KMS-11 (cell line): ENCODE measurements around the gene CXCL1.
A peak's percentile ranks its signal among the peaks of the same experiment; 100 is the strongest.

Experiments used
- H2AFZ ChIP-seq: fragments of 200-600 bp; sonication (generic); 2 replicates; pipeline ENCODE4 v1.6.1; 2016; ENCODE audit warnings: antibody characterized with exemption, mixed run types, low read depth
- H3K27ac ChIP-seq: fragments of 200-600 bp; sonication (generic); 2 replicates; pipeline ENCODE4 v1.6.1; 2016; ENCODE audit warnings: mild to moderate bottlenecking, mixed run types
- H3K27me3 ChIP-seq: fragments of 200-600 bp; sonication (generic); 2 replicates; pipeline ENCODE4 v1.6.1; 2017; ENCODE audit warnings: mild to moderate bottlenecking, low read depth, mixed run types, moderate library complexity; ENCODE audit not compliant: insufficient read depth
- H3K36me3 ChIP-seq: fragments of 200-600 bp; sonication (generic); 2 replicates; pipeline ENCODE4 v1.6.1; 2017; ENCODE audit warnings: mild to moderate bottlenecking, mixed run types; ENCODE audit not compliant: insufficient read depth
- H3K4me1 ChIP-seq: fragments of 200-600 bp; sonication (generic); 2 replicates; pipeline ENCODE4 v1.6.1; 2016; ENCODE audit warnings: mild to moderate bottlenecking, low read depth, mixed run types; ENCODE audit not compliant: poor library complexity, severe bottlenecking
- H3K4me2 ChIP-seq: fragments of 200-600 bp; sonication (generic); 2 replicates; pipeline ENCODE4 v1.7.0; 2016; ENCODE audit warnings: mild to moderate bottlenecking, mixed run types
- H3K4me3 ChIP-seq: fragments of 200-600 bp; sonication (generic); IDR thresholded peaks from 2 replicates; pipeline ENCODE4 v1.6.1; 2017; ENCODE audit warnings: low read depth, low read length, mixed read lengths; ENCODE audit not compliant: insufficient read depth
- H3K79me2 ChIP-seq: fragments of 200-600 bp; sonication (generic); 2 replicates; pipeline ENCODE4 v1.6.1; 2016; ENCODE audit warnings: low read depth, mixed run types; ENCODE audit not compliant: insufficient read depth
- H3K9ac ChIP-seq: fragments of 200-600 bp; sonication (generic); 2 replicates; pipeline ENCODE4 v1.6.1; 2016; ENCODE audit warnings: mild to moderate bottlenecking, mixed run types
- H4K20me1 ChIP-seq: fragments of 200-600 bp; sonication (generic); 2 replicates; pipeline ENCODE4 v1.6.1; 2016; ENCODE audit warnings: mild to moderate bottlenecking, mixed run types; ENCODE audit not compliant: insufficient read depth
- CTCF ChIP-seq: fragments of 200-600 bp; sonication (generic); conservative IDR thresholded peaks from 2 replicates; pipeline ENCODE4 v1.6.1; 2017; ENCODE audit warnings: low read depth, mild to moderate bottlenecking, antibody characterized with exemption, low read length, moderate library complexity, mixed read lengths

Gene CXCL1

GRCh38 chr4:73862322-73862721 lies 6.9 kb upstream of the CXCL1 start:
- Histone ChIP-seq H2AFZ (no peak overlapping the region), H3K36me3 (no peaks in the 10 kb centered on the region), H3K27ac (no peak overlapping the region), H4K20me1 (no peaks in the 10 kb centered on the region), H3K4me1 (peaks cover 13% of the 10 kb centered on the region), H3K4me3 (no peak overlapping the region), H3K4me2 (no peak overlapping the region), H3K27me3 (no peaks in the 10 kb centered on the region), H3K9ac (no peak overlapping the region), H3K79me2 (no peaks in the 10 kb centered on the region)
- TF ChIP-seq CTCF, result no peak

GRCh38 chr4:73864365-73864764 lies 4.8 kb upstream of the CXCL1 start:
- Histone ChIP-seq H3K27me3 (no peaks in the 10 kb centered on the region), H3K27ac (no peak overlapping the region), H3K4me3 (no peak overlapping the region), H3K79me2 (no peaks in the 10 kb centered on the region), H4K20me1 (no peaks in the 10 kb centered on the region), H3K4me1 (peaks cover 13% of the 10 kb centered on the region), H2AFZ (no peak overlapping the region; the same call in 1 of the 2 replicates), H3K9ac (no peak overlapping the region), H3K4me2 (no peak overlapping the region), H3K36me3 (no peaks in the 10 kb centered on the region)
- TF ChIP-seq CTCF, result peak; percentile 67

- Histone ChIP-seq H2AFZ (no peak overlapping the region), H4K20me1 (no peaks in the 10 kb centered on the region), H3K4me2 (no peak overlapping the region), H3K27me3 (no peaks in the 10 kb centered on the region), H3K27ac (no peak overlapping the region), H3K4me1 (peaks cover 13% of the 10 kb centered on the region), H3K79me2 (no peaks in the 10 kb centered on the region), H3K9ac (no peak overlapping the region), H3K4me3 (no peak overlapping the region), H3K36me3 (no peaks in the 10 kb centered on the region)
- TF ChIP-seq CTCF, result no peak
Measured at GRCh38 chr4:73864961-73865360, 4.2 kb upstream of the CXCL1 start.

GRCh38 chr4:73865431-73866096 lies 3.6 kb upstream of the CXCL1 start:
- no peak overlapping the region for H3K4me2 ChIP-seq
- H3K36me3 ChIP-seq, result no peaks in the 10 kb centered on the region
- no peaks in the 10 kb centered on the region for H3K79me2 ChIP-seq
- H3K9ac ChIP-seq, result no peak overlapping the region
- no peaks in the 10 kb centered on the region for H4K20me1 ChIP-seq
- no peak overlapping the region for H3K27ac ChIP-seq
- TF ChIP-seq CTCF, result no peak
- no peak overlapping the region for H2AFZ ChIP-seq
- peaks cover 13% of the 10 kb centered on the region for H3K4me1 ChIP-seq
- H3K27me3 ChIP-seq, result no peaks in the 10 kb centered on the region
- H3K4me3 ChIP-seq, result no peak overlapping the region
